NCI-H1694 (cell line): ENCODE data around the gene HDHD2.
"Not testable (repeated sequence)": the region's sequence is repeated elsewhere in the genome, so short reads cannot be mapped to it uniquely, and the experiment has no call there.

ENCODE experiments used
- DNase-seq: peaks from one replicate; lab custom pipeline; 2025; lab: John Stamatoyannopoulos, UW

Gene HDHD2, protein sequence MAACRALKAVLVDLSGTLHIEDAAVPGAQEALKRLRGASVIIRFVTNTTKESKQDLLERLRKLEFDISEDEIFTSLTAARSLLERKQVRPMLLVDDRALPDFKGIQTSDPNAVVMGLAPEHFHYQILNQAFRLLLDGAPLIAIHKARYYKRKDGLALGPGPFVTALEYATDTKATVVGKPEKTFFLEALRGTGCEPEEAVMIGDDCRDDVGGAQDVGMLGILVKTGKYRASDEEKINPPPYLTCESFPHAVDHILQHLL

DNA sequence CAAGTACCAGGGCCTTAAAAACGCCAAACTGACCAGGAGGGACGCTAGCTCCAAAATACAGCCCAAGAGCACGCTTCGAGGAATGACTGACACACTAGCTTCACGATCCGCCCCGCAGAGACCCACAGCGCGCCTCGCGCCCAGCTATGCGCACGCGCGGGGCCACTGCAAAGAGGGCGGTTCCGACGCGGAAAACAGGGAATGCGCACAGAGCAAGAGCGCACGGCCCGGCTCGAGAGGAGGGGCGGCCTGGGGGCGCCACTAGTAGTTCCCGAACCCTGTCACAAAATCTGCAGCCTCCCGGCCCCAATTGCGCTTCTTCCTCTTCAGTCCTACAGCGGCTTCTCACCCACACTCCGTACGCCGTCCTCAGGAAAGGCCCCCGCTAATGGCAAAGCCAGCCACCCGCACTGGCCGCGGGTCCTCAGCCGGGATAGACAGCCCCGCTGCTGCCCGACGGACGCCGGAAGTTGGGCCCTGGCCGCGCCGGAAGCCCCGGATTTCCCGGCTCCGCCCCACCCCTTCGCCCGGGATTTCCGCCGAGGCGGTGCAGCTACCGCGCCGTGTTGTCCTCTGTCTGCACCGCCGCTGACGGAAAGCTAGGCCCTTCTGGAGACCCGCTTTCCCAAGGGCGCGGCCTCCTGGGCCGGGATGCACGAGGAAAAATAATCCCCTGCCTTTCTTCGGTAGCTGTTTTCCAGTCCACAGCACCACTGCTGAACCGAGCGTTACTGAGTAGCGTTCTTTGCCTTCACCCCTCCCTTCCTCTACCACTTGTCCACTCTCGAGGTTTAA is at the start of gene HDHD2:
Gene HDHD2 (minus strand): TSS at position 472 of the 795 bp plus-strand sequence. CDS start 14,061 bp downstream, outside the sequence.
- peak; percentile 58 for DNase-seq

DNA sequence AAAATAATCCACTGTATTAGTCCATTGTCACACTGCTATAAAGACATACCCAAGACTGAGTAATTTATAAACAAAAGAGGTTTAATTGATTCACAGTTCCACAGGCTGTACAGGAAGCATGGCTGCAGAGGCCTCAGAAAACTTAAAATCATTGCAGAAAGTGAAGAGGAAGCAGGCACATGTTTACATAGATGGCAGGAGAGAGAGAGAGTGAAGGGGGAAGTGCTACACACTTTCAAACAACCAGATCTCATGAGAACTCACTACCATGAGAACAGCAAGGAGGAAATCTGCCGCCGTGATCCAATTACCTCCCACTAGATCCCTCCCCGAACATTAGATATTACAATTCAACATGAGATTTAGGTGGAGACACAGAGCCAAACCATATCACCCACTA is 45.7 kb upstream of the HDHD2 start:
- not testable (repeated sequence) for DNase-seq

DNA sequence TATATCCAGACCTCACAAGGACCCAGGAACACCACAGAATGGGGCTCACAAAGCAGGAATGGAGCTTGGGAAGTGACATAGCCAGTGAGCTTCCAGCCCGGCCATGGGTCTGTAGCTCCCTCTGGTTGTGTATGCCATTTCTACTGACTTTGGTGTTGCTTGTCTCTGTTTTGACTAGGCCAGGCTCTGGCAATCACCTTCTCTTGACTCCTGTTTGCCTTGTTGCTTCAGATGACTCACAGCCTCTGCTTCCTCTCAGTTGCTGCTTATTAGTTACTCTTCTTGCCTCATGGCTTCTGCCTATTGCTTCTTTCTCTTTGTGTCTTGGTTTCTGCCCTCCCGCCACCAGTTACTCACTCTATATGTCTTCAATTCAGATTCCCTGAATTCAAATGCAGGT is 41.7 kb upstream of the HDHD2 start:
- DNase-seq, result no peak

DNA sequence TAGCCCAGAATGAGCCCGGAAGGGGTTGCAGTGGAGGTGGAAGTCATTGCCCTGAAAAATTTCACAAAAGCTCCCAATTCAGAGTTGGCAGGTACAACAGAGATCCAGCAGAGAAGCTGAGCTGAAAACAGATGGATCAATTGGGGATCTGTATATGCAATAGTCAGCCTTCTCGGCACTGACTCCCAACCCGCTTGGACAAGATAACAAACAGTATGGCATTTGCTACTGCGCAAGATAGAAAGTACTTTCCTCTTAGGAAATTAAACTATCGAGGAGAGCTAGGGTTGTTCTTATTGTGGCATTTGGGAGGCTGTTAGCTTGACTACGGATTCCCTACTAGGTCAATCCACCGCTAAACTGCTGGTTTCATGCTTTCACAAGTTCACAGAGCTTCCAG is 37.4 kb upstream of the HDHD2 start:
- DNase-seq, result no peak

DNA sequence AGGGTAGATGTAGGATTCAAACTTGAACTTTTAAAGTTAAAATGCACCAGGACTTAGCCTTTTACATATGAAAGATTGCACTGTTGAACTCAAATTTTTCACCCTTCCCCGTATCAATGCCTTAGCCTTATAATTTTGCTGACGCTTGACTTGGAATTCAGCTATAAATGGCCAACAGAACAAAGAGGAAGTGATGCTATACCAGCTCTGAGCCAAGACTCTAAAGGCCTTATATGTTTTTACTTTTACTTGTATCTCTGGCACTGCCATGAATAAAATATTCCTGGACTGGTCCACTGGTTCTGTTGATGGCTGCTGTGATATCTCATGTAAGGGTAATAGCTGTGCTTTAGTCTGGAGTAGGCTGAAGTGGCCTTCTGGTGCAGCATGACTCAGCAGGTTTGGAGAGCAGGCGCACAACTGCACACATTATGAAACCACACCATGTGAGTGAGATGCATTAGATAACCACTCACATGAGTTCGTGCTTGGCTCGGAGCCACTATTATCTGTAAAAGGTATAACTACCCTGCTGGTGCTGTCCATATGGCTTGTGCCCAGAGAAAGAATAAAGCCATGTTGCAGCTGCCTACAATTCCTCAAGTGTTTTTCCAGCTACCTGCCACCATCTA is 34.2 kb upstream of the HDHD2 start:
- DNase-seq, result no peak

DNA sequence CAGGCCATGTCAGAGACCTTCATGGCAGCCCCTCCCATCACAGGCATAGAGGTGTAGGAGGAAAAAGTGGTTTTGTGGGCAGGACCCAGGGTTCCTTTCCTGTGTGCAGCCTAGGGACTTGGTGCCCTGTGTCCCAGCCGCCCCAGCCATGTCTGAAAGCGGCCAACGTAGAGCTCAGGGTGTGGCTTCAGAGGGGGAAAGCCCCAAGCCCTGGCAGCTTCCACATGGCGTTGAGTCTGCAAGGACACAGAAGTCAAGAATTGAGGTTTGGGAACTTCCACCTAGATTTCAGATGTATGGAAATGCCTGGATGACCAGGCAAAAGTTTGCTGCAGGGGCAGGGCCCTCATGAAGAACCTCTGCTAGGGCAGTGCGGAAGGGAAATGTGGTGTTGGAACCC is 31.9 kb upstream of the HDHD2 start:
- not testable (repeated sequence) for DNase-seq

DNA sequence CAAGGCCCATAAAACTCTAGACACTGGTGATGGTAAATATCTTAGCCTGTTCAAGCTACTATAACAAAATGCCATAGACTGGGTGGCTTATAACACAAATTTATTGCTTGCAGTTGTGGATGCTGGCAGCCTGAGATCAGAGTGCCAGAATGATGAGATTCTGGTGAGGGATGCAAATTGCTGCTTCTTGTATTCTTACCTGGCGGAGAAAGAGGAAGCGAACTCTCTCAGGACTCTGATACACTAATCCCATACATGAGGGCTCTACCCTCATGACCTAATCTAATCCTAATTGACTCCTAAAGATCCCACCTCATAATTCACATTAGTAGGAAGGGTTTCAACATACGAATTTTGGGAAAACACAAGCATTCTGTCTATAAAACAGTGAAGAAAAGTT is 30.5 kb upstream of the HDHD2 start:
- DNase-seq, result no peak

DNA sequence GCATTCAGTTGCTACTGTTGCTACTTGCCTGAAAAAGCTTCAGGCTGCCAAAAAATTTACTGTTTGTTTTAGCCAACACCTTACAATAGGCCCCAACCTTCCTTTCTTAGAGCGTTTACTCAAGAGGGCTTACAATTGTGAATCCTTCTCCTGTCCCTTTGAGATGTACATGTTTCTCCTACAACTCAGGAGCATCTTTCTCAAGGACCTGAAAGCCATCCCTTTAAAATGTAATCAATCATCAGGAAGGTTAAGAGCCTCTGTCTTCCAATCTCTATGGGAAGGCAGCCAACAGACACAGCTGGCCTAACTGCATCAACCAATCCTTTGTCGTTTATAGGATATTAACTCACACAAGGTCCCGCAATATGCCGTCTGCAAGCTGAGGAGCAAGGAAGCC is 29.2 kb upstream of the HDHD2 start:
- peak; percentile 28 for DNase-seq

DNA sequence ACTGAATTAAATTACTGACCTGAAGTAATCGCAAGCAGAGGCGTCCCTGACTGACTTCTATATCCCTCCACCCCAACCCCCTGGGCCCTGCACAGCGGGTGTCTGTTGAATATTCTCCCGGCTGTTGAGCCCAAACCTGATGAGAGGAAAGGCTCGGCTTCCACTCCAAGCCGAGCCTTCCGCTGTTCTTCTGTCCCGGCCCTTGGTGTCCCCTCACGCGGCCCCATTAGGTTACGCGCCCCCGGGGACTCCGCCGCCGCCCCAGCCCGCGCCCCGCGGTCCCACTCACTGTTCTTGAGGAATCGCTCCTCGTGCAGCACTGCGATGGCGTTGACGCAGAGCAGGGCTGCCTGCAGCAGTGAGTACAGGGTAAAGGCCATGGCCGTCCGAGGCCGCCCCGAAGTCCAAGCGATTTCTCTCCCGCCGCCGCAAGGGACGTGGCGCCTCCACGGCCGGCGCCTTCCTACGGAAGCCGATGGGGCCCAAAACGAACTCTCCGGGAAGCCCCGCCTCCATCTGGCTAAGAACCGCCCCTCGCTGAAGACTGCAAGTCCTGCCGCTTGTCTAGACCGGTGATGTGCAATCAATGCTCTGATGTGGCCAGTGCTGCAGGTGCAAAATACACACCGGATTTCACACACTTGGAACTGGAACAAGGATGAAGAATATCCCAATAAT is 25.7 kb upstream of the HDHD2 start, which contains the start of gene IER3IP1:
Gene IER3IP1 (minus strand): TSS at position 467 of the 678 bp plus-strand sequence. CDS start 87 bp downstream, at position 380.
- DNase-seq, result peak; percentile 37

DNA sequence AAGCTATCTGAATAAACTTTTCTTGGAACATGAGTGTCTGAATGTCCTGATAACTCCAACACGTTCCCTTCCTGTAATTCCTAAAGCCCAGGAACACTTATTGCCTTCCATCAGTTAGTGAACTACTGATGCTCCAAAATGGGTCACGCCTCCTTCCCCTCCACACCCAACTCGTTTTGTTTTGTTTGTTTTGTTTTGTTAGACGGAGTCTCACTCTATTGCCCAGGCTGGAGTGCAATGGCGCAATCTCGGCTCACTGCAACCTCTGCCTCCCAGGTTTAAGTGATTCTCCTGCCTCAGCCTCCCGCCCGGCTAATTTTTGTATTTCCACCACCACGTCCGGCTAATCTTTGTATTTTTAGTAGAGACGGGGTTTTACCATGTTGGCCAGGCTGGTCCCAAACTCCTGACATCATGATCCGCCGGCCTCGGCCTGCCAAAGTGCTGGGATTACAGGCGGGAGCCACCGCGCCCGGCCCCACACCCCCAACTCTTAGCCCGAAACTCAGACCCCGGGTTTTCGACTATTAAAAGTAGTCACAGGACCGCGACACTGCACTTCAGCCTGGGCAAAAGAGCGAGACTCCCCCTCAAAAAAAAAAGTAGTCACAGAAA is 25.1 kb upstream of the HDHD2 start:
- no peak for DNase-seq

DNA sequence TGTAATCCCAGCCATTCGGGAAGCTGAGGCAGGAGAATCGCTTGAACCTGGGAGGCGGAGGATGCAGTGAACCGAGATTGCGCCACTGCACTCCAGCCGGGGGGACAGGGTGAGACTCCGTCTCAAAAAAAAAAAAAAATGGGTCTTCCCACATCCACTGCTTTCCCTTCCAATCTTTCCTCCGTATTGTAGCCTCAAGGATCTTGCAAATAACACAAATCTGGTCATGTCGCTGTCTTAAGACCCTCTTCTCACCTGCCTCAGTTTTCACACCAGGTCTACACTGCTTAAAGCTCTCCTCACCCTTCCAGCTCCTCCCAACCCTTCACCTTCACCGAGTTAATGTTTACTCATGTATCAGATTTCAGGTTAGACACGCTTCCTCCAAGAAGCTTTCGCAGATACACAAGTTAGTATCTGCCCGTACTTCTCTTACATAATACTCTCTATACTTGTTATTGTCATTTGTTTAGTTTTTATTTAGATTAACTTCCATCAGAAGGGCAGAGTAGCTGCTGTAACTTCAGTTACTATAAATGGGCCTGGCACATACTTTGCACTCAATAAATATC is 24.3 kb upstream of the HDHD2 start:
- DNase-seq, result no peak

DNA sequence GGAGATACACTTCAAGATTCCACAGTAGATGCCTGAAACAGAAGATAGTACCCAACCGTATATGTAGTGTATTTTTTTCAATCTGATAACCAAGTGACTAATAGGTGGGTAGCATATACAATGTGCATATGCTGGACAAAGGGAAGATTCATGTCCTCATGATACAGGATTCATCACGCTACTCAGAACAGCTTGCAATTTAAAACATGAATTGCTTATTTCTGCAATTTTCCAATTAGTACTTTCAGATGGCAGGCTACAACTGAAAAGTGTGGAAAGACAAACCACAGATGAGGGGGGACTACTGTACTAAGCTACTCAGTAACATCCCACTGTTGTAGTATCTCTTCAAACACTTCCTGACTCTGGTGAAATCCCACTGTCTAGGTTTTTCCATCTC is 22.2 kb upstream of the HDHD2 start:
- DNase-seq, result no peak

DNA sequence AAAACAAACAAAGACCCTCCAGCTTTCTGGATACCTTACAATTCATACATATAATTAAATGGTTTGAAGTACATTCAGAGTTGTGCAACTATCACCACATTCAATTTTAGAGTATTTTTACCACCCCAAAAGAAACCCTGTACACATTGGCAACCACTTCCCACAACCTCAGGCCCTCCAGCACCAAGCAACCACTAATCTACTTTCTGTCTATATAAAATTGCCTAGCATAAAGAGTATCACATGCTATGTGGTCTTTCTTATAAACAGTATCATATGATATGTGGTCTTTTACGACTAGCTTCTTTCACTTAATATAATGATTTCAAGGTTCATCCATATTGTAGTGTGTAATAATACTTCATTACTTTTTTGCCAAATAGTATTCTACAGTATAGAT is 18.6 kb upstream of the HDHD2 start:
- no peak for DNase-seq

DNA sequence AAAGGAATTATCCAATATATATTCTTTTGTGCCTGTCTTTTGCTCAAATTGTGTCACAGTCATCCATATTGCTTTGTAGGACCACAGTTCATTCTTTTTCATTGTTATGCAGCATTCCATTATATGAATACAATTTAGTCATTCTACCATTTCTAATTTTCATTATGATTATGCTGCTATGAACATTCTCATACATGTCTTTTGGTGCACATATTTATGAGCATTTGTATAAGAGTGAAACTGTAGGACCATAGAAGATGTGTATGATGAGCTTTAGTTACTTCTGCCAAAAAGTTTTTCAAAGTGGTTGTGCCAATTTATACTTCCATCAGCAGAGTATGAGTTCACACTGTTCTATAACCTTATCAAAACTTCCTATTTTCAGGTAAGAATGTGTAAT is 18.2 kb upstream of the HDHD2 start:
- DNase-seq, result no peak

DNA sequence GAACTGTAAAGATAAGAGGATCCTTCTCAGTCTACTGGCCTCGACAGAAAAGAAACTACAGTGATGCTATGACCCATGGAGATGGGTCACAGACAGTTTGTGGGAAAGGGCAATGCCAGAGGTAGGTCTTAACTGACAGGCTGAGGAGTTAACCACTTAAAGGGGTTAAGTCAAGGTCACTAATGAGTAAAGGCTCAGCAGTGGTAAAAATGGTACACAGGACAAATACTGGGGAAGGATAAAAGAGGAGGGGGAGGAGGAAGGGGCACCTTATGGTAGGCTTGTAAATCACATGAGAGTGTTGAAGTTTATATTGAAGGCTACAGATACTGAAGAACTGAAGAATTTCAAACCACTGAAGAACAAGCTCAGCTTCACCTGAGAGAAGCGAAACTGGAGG is 16.0 kb upstream of the HDHD2 start:
- DNase-seq, result no peak

DNA sequence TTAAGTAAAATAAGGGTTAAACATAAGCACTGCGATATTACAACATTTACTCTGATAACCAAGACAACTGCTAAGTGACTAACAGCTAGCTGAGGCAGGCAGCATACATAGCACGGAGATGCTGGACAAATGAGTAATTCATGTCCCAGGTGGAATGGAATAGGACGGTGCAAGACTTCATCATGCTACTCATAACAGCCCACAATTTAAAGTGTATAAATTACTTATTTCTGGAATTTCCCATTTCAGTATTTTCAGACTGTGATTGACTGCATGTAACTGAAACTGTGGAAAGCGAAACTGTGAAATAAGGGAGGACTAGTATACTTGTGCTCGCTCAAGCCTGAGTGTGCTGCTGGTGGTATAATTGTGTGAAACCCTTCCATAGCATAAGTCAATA is 12.9 kb upstream of the HDHD2 start:
- no peak for DNase-seq

DNA sequence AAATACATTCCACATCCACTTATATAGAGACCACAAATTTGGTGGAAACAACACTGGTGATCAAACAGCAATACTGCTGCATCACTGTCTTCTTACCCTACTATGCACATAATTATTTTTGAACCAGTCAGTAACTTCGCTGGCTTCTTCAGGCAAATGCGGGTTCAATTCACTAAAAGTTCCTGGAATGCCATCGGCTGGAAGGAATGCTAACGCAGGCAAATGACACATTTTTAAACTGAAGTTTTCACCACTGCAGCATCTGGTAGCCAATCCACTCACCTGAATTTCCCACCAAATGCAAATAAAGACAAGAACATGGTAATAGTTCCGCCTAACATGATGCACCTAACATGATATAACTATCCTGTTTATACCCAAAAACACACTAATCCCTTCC is 10.0 kb upstream of the HDHD2 start:
- DNase-seq, result no peak

DNA sequence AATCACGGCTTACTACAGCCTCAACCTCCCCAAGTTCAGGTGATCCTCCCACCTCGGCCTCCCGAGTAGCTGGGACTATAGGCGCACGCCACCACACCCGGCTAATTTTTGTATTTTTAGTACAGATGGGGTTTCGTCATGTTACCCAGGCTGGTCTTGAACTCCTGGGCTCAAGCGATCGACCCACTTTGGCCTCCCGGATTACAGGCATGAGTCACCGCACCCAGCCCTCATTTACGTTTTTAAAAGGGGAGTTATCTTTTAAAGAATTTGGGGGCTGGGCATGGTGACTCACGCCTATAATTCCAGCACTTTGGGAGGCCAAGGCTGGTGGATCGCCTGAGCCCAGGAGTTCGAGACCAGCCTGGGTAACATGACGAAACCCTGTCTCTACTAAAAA is 8.1 kb upstream of the HDHD2 start:
- DNase-seq, result not testable (repeated sequence)

DNA sequence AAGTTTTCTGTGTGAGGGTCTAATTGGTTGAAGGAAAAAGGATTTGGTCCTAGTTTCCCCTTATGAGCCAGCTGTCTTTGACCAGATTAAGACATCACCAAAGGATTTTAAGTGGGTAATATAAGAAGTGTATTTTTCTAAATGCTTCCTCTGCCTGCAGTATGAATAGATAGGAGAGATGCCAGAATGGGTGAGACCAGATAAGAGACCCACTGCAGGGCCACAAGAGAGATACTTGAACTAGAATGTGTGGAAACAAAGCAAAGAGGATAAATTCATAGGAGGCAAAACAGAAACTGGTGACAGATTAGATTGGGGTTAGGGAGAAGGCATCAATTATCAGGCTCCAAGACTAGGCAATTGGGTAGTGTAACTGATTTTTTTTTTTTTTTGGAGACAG is 1.1 kb upstream of the HDHD2 start:
- DNase-seq, result no peak

DNA sequence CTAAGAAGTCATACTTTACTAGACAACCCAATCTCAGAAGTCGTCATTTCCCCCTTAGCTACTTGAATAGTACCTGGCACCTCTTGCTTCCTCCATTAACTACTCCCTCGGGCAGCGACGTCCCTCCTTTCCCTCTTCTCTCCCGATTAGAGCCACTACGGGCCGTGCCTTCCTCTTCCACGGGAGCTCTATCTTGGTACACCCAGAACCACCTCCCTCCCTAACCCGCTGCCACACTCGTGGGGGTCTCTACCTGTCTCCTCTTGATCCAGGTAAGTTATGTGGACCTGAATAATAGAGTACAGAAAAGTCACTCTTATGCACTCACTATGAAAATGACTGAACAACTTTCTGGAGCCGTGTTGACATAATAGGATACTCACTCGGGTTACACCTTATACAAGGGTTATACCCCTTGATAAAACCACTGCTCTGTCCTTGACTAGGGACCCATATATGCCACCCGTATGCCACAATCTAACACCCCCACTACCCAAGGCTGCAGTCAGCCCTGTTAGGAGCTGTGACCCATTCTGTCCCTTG is 595 bp upstream of the HDHD2 start:
- peak; percentile 1 for DNase-seq

DNA sequence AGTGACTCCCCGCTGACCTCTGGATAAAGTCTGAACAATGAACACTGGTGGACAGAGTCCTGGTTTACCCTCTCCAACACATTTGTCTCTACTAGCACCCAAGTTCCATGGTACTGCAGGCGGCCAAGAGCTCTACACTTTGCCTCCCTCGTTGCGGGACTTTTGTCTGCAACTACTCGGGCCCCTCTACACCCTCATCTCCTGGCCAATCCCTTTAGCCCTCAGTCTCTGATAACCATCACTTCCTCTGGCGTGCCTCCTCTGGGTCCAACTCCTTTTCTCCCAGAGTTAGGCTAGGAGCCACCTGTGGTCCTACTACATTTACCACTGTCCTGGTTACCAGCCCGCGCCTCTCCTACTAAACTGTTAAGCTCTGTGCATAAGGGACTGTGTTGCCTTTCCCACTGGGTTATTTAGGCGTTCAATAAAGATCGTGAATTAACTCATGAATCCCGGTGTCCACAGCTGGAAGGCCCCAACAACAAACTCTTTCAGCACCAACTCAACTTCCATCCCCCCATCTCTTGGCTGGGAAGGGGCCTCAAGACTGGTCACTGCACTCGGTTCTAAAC is 757 bp downstream of the HDHD2 start:
- DNase-seq, result no peak
